Medulla oblongata (tissue), 1 donor: ENCODE measurements around the gene RUSF1.
"Not testable (repeated sequence)": the region's sequence is repeated elsewhere in the genome, so short reads cannot be mapped to it uniquely, and the experiment has no call there.

ENCODE experiments used
- DNase-seq: peaks from one replicate; pipeline ENCODE4 v3.0.0-alpha.2; 2015; ENCODE audit errors: extremely low spot score

RUSF1 gene

GRCh38 chr16:31487071-31487719, 21.0 kb downstream of the RUSF1 start:
- no peak for DNase-seq

- no peak for DNase-seq
Observed at GRCh38 chr16:31486045-31486444, 22.1 kb downstream of the RUSF1 start.

- DNase-seq: no peak
Observed at GRCh38 chr16:31485571-31485970, 22.6 kb downstream of the RUSF1 start.

GRCh38 chr16:31484491-31485171, 23.6 kb downstream of the RUSF1 start:
- DNase-seq: no peak

GRCh38 chr16:31484048-31484447, 24.1 kb downstream of the RUSF1 start:
- DNase-seq: not testable (repeated sequence)

GRCh38 chr16:31483081-31483480, 25.1 kb downstream of the RUSF1 start, which contains the start of gene SLC5A2:
Gene SLC5A2, plus strand, starts transcription at chr16:31483123. Its CDS starts 14 bp downstream, at chr16:31483137.
- no peak for DNase-seq

GRCh38 chr16:31480851-31481536, 27.2 kb downstream of the RUSF1 start:
- DNase-seq: no peak

- no peak for DNase-seq
Observed at GRCh38 chr16:31479751-31480150, 28.4 kb downstream of the RUSF1 start.

- DNase-seq: no peak
Observed at GRCh38 chr16:31478956-31479355, 29.2 kb downstream of the RUSF1 start.

- no peak for DNase-seq
Observed at GRCh38 chr16:31477220-31478216, 30.7 kb downstream of the RUSF1 start.

GRCh38 chr16:31476303-31477219, 31.6 kb downstream of the RUSF1 start:
- DNase-seq: peak; percentile 32

- DNase-seq: no peak
Observed at GRCh38 chr16:31475946-31476302, 32.3 kb downstream of the RUSF1 start.

- no peak for DNase-seq
Observed at GRCh38 chr16:31474773-31475738, 33.1 kb downstream of the RUSF1 start.

GRCh38 chr16:31474173-31474714, 33.9 kb downstream of the RUSF1 start:
- DNase-seq: no peak

- DNase-seq: no peak
Observed at GRCh38 chr16:31473264-31473984, 34.8 kb downstream of the RUSF1 start.

- peak; percentile 24 for DNase-seq
Observed at GRCh38 chr16:31472709-31473203, 35.4 kb downstream of the RUSF1 start.

GRCh38 chr16:31471875-31472708, 36.1 kb downstream of the RUSF1 start, which contains the start of gene TGFB1I1:
Gene TGFB1I1, plus strand, starts transcription at chr16:31472152. Its CDS starts 37 bp downstream, at chr16:31472189.
- no peak for DNase-seq
